ENCODE data around the gene ANTXR1.

ANTXR1 gene

DNA sequence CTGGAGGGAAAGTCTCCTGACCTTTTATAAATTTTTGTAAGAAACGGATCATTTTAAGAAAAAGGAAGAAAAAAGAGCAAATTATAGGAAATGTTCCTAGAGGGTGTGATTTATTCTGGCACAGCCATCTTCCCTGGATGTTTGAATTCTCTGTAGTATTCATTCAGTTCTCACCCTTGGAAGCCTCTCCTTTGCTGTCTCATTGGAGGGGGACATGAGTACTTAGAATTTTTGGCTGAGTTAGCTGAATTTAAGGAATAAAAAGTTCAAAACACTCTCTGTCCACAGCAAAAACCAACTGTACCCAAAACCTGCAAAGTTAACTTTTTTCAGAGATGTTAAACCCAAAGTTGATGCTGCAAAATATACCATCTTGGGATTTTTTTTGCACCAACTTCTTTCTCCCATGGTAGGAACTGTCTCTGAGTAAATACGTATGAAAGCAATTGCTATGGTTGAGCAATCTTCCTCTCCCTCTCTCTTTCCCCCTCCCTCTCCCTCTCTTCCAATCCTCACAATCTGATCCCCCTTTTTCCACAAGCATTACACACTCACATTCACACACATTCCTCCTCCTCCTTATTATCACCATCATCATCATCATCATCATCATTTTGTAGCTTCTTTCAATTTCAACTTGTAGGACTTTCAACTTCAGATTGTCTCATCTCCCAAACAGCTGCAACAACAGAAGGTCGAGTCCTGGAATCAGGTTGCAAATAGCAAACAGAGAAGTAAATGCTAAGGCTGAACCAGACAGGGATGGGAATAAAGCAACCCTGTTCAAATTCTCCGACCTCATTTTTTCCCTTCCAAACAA, 190.4 kb downstream of the ANTXR1 start:
- no peak for TF ChIP-seq TOX (CRISPR knock-in tag; IDR thresholded peaks at IDR 0.05; ENCODE audit: borderline replicate concordance)
- no peak for TF ChIP-seq ZNF8 (CRISPR knock-in tag; IDR thresholded peaks at IDR 0.05)
- no peak for TF ChIP-seq ESRRG (CRISPR knock-in tag; IDR thresholded peaks at IDR 0.05)
- no peak for ATAC-seq

DNA sequence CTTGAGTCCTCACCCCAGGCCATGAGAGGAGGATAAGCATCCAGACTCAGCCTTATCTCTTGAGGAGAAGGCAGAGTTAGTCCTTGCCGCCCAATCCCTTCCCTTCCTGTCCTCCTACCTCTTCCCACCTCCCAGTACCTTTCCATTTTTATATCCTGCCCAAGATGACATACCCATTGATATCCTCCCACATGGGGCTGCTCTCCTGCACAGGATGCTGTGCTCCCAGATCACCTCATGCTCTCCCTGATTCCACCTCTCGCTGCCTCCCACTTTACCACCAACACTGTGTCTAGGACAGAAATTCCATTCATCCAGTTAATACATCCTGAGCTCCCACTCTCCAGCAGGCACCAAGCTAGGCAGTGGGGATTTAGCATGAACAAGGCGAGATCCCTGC, 191.7 kb downstream of the ANTXR1 start:
- ATAC-seq = no peak

DNA sequence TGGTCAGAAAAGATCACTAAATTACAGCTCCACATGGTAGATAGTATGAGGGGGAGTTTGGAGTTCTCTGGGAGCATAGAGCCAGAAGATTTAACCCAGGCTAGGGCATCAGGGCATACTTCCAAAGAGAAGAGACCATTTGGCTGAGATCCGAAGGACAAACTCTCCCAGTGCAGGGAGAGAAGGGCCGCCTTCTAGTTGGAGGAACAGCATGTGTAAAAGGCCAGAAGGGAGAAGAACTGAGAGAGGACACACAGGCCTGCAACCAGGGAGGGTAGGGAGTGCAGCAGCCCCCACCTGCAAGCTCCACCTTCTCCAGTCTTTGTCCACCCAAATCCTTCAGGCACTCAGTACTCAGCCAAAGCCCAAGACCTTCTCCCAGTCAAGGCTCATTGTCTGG, 192.1 kb downstream of the ANTXR1 start:
- no peak for TF ChIP-seq RARB (CRISPR knock-in tag; IDR thresholded peaks at IDR 0.05)
- no peak for TF ChIP-seq ARNTL (CRISPR knock-in tag; IDR thresholded peaks at IDR 0.05; ENCODE audit: borderline replicate concordance, low read depth)
- no peak for TF ChIP-seq GLIS3 (CRISPR knock-in tag; IDR thresholded peaks at IDR 0.05)
- TF ChIP-seq ZFP30 (CRISPR knock-in tag; IDR thresholded peaks at IDR 0.05) = no peak
- no peak for TF ChIP-seq ESRRG (CRISPR knock-in tag; IDR thresholded peaks at IDR 0.05)
- no peak for TF ChIP-seq OSR1 (CRISPR knock-in tag; IDR thresholded peaks at IDR 0.05)
- TF ChIP-seq ZC3H10 (CRISPR knock-in tag; IDR thresholded peaks at IDR 0.05) = no peak
- TF ChIP-seq, protein P1, sequence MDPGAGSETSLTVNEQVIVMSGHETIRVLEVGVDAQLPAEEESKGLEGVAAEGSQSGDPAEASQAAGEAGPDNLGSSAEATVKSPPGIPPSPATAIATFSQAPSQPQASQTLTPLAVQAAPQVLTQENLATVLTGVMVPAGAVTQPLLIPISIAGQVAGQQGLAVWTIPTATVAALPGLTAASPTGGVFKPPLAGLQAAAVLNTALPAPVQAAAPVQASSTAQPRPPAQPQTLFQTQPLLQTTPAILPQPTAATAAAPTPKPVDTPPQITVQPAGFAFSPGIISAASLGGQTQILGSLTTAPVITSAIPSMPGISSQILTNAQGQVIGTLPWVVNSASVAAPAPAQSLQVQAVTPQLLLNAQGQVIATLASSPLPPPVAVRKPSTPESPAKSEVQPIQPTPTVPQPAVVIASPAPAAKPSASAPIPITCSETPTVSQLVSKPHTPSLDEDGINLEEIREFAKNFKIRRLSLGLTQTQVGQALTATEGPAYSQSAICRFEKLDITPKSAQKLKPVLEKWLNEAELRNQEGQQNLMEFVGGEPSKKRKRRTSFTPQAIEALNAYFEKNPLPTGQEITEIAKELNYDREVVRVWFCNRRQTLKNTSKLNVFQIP (CRISPR knock-in tag; IDR thresholded peaks at IDR 0.05; ENCODE audit: borderline replicate concordance, low read depth) = no peak
- no peak for TF ChIP-seq ZNF8 (CRISPR knock-in tag; IDR thresholded peaks at IDR 0.05)
- no peak for TF ChIP-seq ISL1 (CRISPR knock-in tag; IDR thresholded peaks at IDR 0.05)
- no peak for TF ChIP-seq ZNF70 (CRISPR knock-in tag; IDR thresholded peaks at IDR 0.05)
- no peak for TF ChIP-seq PPARA (CRISPR knock-in tag; IDR thresholded peaks at IDR 0.05; ENCODE audit: borderline replicate concordance)
- TF ChIP-seq, protein P2, sequence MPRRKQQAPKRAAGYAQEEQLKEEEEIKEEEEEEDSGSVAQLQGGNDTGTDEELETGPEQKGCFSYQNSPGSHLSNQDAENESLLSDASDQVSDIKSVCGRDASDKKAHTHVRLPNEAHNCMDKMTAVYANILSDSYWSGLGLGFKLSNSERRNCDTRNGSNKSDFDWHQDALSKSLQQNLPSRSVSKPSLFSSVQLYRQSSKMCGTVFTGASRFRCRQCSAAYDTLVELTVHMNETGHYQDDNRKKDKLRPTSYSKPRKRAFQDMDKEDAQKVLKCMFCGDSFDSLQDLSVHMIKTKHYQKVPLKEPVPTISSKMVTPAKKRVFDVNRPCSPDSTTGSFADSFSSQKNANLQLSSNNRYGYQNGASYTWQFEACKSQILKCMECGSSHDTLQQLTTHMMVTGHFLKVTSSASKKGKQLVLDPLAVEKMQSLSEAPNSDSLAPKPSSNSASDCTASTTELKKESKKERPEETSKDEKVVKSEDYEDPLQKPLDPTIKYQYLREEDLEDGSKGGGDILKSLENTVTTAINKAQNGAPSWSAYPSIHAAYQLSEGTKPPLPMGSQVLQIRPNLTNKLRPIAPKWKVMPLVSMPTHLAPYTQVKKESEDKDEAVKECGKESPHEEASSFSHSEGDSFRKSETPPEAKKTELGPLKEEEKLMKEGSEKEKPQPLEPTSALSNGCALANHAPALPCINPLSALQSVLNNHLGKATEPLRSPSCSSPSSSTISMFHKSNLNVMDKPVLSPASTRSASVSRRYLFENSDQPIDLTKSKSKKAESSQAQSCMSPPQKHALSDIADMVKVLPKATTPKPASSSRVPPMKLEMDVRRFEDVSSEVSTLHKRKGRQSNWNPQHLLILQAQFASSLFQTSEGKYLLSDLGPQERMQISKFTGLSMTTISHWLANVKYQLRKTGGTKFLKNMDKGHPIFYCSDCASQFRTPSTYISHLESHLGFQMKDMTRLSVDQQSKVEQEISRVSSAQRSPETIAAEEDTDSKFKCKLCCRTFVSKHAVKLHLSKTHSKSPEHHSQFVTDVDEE (CRISPR knock-in tag; IDR thresholded peaks at IDR 0.05) = no peak
- TF ChIP-seq TCF4 (CRISPR knock-in tag; IDR thresholded peaks at IDR 0.05; ENCODE audit: borderline replicate concordance) = no peak
- TF ChIP-seq, protein P3, sequence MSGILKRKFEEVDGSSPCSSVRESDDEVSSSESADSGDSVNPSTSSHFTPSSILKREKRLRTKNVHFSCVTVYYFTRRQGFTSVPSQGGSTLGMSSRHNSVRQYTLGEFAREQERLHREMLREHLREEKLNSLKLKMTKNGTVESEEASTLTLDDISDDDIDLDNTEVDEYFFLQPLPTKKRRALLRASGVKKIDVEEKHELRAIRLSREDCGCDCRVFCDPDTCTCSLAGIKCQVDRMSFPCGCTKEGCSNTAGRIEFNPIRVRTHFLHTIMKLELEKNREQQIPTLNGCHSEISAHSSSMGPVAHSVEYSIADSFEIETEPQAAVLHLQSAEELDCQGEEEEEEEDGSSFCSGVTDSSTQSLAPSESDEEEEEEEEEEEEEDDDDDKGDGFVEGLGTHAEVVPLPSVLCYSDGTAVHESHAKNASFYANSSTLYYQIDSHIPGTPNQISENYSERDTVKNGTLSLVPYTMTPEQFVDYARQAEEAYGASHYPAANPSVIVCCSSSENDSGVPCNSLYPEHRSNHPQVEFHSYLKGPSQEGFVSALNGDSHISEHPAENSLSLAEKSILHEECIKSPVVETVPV (CRISPR knock-in tag; IDR thresholded peaks at IDR 0.05) = no peak
- TF ChIP-seq, protein P4, sequence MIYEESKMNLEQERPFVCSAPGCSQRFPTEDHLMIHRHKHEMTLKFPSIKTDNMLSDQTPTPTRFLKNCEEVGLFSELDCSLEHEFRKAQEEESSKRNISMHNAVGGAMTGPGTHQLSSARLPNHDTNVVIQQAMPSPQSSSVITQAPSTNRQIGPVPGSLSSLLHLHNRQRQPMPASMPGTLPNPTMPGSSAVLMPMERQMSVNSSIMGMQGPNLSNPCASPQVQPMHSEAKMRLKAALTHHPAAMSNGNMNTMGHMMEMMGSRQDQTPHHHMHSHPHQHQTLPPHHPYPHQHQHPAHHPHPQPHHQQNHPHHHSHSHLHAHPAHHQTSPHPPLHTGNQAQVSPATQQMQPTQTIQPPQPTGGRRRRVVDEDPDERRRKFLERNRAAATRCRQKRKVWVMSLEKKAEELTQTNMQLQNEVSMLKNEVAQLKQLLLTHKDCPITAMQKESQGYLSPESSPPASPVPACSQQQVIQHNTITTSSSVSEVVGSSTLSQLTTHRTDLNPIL (CRISPR knock-in tag; IDR thresholded peaks at IDR 0.05; ENCODE audit: low read depth) = no peak
- no peak for TF ChIP-seq TOX (CRISPR knock-in tag; IDR thresholded peaks at IDR 0.05; ENCODE audit: borderline replicate concordance)
- TF ChIP-seq ZNF565 (CRISPR knock-in tag; conservative IDR thresholded peaks at IDR 0.05; ENCODE audit: low read depth) = no peak
- TF ChIP-seq, protein P5, sequence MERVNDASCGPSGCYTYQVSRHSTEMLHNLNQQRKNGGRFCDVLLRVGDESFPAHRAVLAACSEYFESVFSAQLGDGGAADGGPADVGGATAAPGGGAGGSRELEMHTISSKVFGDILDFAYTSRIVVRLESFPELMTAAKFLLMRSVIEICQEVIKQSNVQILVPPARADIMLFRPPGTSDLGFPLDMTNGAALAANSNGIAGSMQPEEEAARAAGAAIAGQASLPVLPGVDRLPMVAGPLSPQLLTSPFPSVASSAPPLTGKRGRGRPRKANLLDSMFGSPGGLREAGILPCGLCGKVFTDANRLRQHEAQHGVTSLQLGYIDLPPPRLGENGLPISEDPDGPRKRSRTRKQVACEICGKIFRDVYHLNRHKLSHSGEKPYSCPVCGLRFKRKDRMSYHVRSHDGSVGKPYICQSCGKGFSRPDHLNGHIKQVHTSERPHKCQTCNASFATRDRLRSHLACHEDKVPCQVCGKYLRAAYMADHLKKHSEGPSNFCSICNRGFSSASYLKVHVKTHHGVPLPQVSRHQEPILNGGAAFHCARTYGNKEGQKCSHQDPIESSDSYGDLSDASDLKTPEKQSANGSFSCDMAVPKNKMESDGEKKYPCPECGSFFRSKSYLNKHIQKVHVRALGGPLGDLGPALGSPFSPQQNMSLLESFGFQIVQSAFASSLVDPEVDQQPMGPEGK (CRISPR knock-in tag; IDR thresholded peaks at IDR 0.05; ENCODE audit: borderline replicate concordance) = no peak
- TF ChIP-seq SNAI2 (CRISPR knock-in tag; IDR thresholded peaks at IDR 0.05) = no peak
- ATAC-seq = no peak

More for the DNA sequence above, 191.7 kb downstream of the ANTXR1 start:
- TF ChIP-seq OSR1 (CRISPR knock-in tag; IDR thresholded peaks at IDR 0.05) = no peak
- no peak for TF ChIP-seq ISL1 (CRISPR knock-in tag; IDR thresholded peaks at IDR 0.05)
- TF ChIP-seq ZNF8 (CRISPR knock-in tag; IDR thresholded peaks at IDR 0.05) = no peak
- no peak for TF ChIP-seq TCF4 (CRISPR knock-in tag; IDR thresholded peaks at IDR 0.05; ENCODE audit: borderline replicate concordance)
- TF ChIP-seq SNAI2 (CRISPR knock-in tag; IDR thresholded peaks at IDR 0.05) = no peak
- no peak for TF ChIP-seq ZNF565 (CRISPR knock-in tag; conservative IDR thresholded peaks at IDR 0.05; ENCODE audit: low read depth)
- TF ChIP-seq, protein P2 (CRISPR knock-in tag; IDR thresholded peaks at IDR 0.05) = no peak
